NK-92 (cell line): ENCODE results near the gene TRIM41.
"Not testable (repeated sequence)": the region's sequence is repeated elsewhere in the genome, so short reads cannot be mapped to it uniquely, and the experiment has no call there.

Experiments used
- DNase-seq: peaks from one replicate; lab custom pipeline; 2025; ENCODE audit not compliant: unreplicated experiment; lab: John Stamatoyannopoulos, UW

The TRIM41 gene

GRCh38 chr5:181210148-181210547 lies 12.9 kb upstream of the TRIM41 start:
- not testable (repeated sequence) for DNase-seq

GRCh38 chr5:181210698-181211097 lies 12.4 kb upstream of the TRIM41 start:
- DNase-seq: not testable (repeated sequence)

GRCh38 chr5:181211208-181211607 lies 11.9 kb upstream of the TRIM41 start:
- DNase-seq: no peak

GRCh38 chr5:181212080-181212479 lies 11.0 kb upstream of the TRIM41 start:
- DNase-seq: no peak

- no peak for DNase-seq
These were observed 10.1 kb upstream of the TRIM41 start for GRCh38 chr5:181212934-181213333.

GRCh38 chr5:181214249-181214648 lies 8.8 kb upstream of the TRIM41 start:
- DNase-seq: not testable (repeated sequence)

GRCh38 chr5:181215997-181216989 lies 6.8 kb upstream of the TRIM41 start:
- DNase-seq: no peak

GRCh38 chr5:181217111-181217802 lies 5.8 kb upstream of the TRIM41 start:
- DNase-seq: no peak

GRCh38 chr5:181217803-181218062 lies 5.3 kb upstream of the TRIM41 start:
- DNase-seq: no peak

- no peak for DNase-seq
These were observed 4.3 kb upstream of the TRIM41 start for GRCh38 chr5:181218795-181219124.

- DNase-seq: no peak
These were observed 3.6 kb upstream of the TRIM41 start for GRCh38 chr5:181219262-181220177.

GRCh38 chr5:181220178-181220515 lies 2.9 kb upstream of the TRIM41 start:
- DNase-seq: no peak

- DNase-seq: no peak
These were observed 1.8 kb upstream of the TRIM41 start for GRCh38 chr5:181221105-181221791.

- DNase-seq: no peak
These were observed 1.1 kb upstream of the TRIM41 start for GRCh38 chr5:181221792-181222629.

- DNase-seq: no peak
These were observed 437 bp upstream of the TRIM41 start for GRCh38 chr5:181222630-181223057.

GRCh38 chr5:181223729-181224389 lies 778 bp downstream of the TRIM41 start:
- DNase-seq: no peak

- no peak for DNase-seq
These were observed 1.5 kb downstream of the TRIM41 start for GRCh38 chr5:181224390-181225229.

- no peak for DNase-seq
These were observed 6.9 kb downstream of the TRIM41 start for GRCh38 chr5:181229996-181230395.

- DNase-seq: no peak
These were observed 7.5 kb downstream of the TRIM41 start for GRCh38 chr5:181230551-181230950.
